GM10266 (cell line): Measurements from ENCODE around the gene IGLL5.
"Not testable (repeated sequence)": the region's sequence is repeated elsewhere in the genome, so short reads cannot be mapped to it uniquely, and the experiment has no call there.

ENCODE experiments used
- DNase-seq: peaks from one replicate; pipeline ENCODE4 v3.0.0; 2012; ENCODE audit errors: extremely low spot score
- CTCF ChIP-seq: IDR thresholded peaks from 2 replicates; pipeline ENCODE4 v1.5.1; 2012; ENCODE audit warnings: mild to moderate bottlenecking, low read depth; ENCODE audit not compliant: control insufficient read depth, insufficient read depth; ENCODE audit errors: missing control alignments

The IGLL5 gene

GRCh38 chr22:22901578-22902218, 14.1 kb downstream of the IGLL5 start:
- no peak for DNase-seq
- TF ChIP-seq CTCF, result no peak

GRCh38 chr22:22902247-22903001, 14.8 kb downstream of the IGLL5 start:
- no peak for TF ChIP-seq CTCF
- no peak for DNase-seq

GRCh38 chr22:22903355-22903777, 15.8 kb downstream of the IGLL5 start:
- no peak for TF ChIP-seq CTCF
- no peak for DNase-seq

GRCh38 chr22:22903781-22904192, 16.2 kb downstream of the IGLL5 start:
- not testable (repeated sequence) for DNase-seq

- not testable (repeated sequence) for DNase-seq
These were observed 17.1 kb downstream of the IGLL5 start for GRCh38 chr22:22904736-22905135.

GRCh38 chr22:22906391-22906790, 18.8 kb downstream of the IGLL5 start:
- not testable (repeated sequence) for DNase-seq

- TF ChIP-seq CTCF, result no peak
- no peak for DNase-seq
These were observed 19.4 kb downstream of the IGLL5 start for GRCh38 chr22:22906907-22907550.

GRCh38 chr22:22907551-22908494, 20.2 kb downstream of the IGLL5 start:
- TF ChIP-seq CTCF, result no peak
- DNase-seq, result no peak
